HG03095 (cell line): Measurements from ENCODE around the gene JMJD1C.

Experiments used
- ATAC-seq: cut with Tn5 transposase; IDR thresholded peaks from one replicate; pipeline ENCODE4 v1.9.1; 2021; ENCODE audit warnings: moderate library complexity; ENCODE audit not compliant: unreplicated experiment

The JMJD1C gene

GRCh38 chr10:63438506-63439498 lies 27.0 kb downstream of the JMJD1C start:
- ATAC-seq = no peak

- no peak for ATAC-seq
Observed at GRCh38 chr10:63437116-63437949, 28.4 kb downstream of the JMJD1C start.

- no peak for ATAC-seq
Observed at GRCh38 chr10:63436225-63436624, 29.6 kb downstream of the JMJD1C start.

DNA sequence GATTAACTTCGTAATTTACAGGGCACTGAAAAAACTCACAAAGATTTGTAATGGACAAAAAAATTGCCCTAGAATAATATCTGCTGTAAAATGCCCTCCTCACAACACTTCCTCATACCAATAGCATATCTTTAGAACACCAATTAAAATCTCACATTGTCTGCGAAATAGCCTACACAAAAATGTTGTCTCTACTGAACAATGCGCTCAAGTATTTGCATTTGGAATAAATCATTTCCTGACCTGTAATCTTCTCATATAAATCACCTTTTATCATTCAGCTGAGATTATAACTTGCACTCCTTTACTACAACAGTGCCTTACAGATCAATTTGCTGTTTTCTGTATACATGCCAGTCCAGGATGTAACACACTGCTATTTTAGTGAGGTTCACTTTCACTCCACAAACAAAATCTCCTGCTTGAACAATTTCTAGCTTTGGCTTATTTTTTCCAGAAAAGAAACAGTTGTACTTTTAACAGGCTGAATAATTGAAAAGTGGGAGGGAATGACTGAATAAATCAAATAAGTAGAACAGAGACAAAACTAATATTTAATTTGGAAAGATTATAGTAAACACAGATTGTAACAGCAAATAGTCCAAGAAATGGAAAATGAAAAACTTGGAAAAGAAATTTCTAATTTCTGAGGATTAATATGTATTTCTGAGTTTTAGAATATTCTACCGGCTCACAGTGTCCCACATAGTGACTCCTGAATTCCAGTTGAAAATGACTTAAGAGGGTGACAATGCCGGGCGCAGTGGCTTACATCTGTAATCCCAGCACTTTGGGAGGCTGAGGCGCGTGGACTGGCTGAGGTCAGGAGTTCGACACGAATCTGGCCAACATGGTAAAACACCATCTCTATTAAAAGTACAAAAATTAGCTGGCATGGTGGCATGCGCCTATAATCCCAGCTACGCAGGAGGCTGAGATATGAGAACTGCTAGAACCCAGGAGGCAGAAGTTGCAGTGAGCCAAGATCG lies 30.6 kb downstream of the JMJD1C start:
- ATAC-seq = no peak

DNA sequence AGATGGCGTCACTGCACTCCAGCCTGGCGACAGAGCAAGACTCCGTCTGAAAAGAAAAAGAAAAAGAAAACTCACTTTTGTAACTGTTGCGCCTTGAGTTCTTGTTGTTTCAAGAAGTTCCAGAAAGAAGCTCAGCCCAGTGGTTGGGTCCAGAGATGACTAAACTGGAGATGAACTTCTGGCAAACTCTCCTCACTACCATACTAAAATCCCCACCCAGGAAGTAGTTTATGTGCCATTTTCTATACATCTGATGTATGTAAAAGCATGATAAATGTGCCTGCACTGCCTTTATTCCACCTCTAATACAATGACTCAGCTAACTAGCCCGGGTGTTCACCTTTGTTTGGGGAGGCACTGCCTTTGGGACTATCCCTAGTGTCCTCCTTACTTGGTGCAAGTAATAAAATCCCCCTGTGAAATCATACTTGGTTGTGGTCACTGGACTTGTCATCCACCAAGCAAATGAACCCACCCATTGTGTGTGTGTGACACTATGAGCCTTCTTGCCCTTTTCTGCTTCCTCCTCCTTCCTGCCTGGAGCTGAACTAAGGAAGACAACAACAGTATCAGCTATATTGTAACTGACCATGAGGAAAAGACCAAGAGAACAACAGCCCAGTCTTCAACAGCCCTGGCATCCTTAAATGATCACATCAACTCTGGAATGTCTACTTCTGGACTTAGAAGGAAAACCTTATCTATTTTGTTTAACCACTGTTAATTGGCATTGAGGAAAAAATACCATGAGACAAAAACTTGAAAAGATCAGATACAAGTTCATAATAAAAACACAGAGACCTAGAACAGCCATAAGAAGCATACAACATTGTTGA lies 33.6 kb downstream of the JMJD1C start:
- ATAC-seq = peak; percentile 57

DNA sequence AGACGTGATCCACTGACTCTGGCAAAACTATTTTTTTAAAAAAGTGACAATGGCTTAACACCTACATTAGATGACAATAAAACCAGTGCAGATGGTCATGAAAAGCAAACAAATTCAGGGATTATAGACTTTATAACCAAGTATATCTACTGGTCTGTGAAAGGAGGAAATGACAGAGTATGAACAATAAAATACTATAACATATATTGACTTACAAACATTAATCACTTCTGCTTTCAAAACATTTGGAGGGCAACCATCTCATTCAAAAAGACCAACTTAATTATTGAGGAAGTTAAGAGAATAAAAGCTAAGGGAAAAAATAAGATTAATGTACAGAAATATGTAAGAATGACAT lies 34.8 kb downstream of the JMJD1C start:
- no peak for ATAC-seq

DNA sequence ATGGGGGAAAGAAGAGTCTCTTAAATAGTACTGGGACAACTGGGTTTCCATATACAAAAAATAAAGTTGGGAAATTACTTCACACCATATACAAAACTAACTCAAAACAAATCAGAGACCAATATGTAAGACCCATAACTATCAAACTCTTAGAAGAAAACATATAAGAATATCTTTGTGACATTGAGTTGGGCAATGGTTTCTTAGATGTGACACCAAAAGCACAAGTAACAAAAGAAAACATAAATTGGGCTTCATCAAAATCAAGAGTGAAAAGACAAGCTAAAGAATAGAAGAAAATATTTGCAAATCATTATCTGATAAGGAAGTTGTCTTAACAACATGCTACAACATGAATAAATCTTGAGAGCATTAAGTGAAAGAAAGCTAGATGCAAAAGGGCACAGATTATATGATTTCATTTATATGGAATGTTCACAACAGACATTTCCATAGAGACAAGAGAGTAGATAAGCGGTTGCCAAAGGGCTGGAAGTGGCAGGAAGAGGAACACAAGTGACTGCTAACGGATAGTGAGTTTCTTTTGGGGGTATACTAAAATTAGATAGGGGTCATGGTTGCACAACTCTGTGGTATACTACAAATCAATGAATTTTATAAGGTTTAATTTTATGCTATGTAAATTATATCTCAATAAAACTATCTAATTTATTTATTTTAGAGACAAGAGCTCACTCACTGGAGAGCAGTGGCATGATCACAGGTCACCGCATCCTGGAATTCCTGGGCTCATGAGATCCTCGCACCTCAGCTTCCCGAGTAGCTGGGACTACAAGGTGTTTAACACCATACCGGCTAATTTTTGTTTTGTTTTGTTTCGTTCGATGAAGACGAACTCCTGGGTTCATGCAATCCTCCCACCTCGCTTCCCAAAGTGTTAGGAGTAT lies 35.4 kb downstream of the JMJD1C start:
- no peak for ATAC-seq

- no peak for ATAC-seq
Observed at GRCh38 chr10:63429281-63429680, 36.5 kb downstream of the JMJD1C start.

- no peak for ATAC-seq
Observed at GRCh38 chr10:63427013-63427412, 38.8 kb downstream of the JMJD1C start.

DNA sequence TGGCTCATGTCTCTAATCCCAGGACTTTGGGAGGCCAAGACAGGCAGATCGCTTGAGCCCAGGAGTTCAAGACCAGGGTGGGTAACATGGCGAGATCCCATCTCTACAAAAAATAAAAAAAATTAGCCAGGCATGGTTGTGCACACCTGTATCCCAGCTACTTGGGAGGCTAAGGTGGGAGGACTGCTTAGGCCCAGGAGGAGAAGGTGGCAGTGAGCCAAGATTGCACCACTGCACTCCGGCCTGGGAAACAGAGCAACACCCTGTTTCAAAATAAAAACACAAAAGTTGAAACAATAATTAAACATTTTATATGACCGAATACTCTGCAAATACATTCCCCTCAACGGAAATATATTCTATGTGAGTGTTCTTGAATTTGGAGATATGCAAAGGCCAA lies 40.3 kb downstream of the JMJD1C start:
- ATAC-seq = no peak

DNA sequence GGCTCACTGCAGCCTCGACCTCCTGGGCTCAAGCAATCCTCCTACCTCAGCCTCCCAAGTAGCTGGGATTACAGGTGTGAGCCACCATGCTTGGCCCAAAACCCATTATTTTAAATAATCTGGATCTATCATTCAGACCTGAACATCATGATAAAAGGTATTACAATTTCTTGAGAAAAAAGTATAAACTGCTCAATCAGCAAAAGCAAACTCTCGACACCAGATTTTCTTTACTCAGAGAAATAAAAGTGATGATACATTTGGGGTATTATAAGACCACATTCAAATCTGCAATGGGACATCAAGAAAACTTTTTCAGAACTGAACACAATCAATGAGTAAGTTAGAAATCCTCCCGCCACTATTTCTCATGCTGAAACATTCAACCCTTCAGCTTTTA lies 41.2 kb downstream of the JMJD1C start:
- no peak for ATAC-seq

- ATAC-seq = no peak
Observed at GRCh38 chr10:63423494-63423893, 42.3 kb downstream of the JMJD1C start.

GRCh38 chr10:63421591-63421990 lies 44.2 kb downstream of the JMJD1C start:
- ATAC-seq = peak; percentile 90

DNA sequence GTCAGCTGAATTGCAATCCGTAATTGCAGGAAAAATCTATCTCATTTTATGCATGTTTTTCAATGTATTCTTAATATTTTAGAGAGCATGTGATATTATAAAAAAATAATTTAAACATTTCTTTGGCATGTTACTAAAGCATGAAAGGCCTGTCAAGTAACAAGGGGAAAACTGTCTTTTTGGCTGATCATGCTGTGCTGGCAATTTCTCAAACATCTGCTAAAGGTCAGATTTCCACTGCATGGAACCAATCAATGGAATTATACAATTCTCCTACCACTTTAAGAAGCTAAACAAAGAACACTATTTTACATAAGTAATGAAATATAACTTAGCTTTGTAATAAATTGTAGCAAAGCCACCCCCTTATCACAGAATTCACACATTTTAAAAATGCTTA lies 49.4 kb downstream of the JMJD1C start:
- ATAC-seq = no peak

GRCh38 chr10:63415640-63416244 lies 50.0 kb downstream of the JMJD1C start:
- no peak for ATAC-seq

DNA sequence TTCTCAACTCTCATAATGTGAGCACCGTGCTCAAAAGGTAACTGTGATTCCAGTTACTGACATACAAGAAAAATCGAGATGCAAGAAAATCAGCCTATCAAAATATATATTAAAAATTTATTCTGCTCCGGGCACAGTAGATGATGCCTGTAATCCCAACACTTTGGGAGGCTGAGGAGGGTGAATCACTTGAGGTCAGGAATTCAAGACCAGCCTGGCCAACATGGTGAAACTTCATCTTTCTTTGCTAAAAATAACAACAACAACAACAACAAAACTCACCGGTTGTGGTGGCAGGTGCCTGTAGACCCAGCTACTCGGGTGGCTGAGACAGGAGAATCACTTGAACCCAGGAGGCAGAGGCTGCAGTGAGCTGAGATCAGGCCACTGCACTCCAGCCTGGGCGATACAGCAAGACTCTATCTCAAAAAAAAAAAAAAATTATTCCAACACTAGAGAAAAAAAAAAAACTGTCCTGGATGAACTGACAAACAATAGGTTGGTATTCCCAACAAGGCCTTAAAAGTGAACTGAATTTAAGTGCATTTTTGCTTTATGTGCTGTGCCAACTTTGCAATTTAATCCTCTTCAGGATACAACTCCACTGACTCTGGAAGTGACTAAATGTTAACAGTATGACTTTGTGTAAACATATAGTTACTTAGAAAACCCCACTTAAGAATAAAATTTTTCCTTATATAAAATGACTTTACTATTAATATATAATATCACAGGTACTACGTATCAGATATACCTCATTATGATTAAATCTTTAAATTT lies 51.1 kb downstream of the JMJD1C start:
- ATAC-seq = no peak

- no peak for ATAC-seq
Observed at GRCh38 chr10:63413429-63413828, 52.3 kb downstream of the JMJD1C start.

DNA sequence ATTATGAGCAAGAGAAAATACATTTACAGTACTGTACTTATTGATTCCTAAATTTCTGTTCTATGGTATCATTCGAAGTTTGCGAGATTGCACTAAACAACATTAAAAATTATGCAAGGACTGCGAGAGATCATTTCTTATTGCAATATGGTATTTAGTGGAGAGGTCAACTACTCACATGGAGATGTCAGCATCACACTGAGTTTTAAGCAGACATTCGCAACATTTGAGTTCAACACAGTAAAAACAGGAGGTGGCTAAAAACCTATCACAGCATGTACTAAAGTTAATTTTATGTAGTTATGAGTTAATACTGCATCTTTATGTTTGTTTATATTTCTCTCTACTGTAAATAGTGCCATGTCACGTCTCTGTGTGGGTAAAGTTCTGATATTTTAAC lies 53.5 kb downstream of the JMJD1C start:
- ATAC-seq = no peak
